Midbrain (tissue), 1 donor: Measurements from ENCODE around the gene ASGR1.
A peak's percentile ranks its signal among the peaks of the same experiment; 100 is the strongest.

ENCODE experiments used
- DNase-seq: peaks from one replicate; lab custom pipeline; 2025; lab: John Stamatoyannopoulos, UW

ASGR1 gene, protein sequence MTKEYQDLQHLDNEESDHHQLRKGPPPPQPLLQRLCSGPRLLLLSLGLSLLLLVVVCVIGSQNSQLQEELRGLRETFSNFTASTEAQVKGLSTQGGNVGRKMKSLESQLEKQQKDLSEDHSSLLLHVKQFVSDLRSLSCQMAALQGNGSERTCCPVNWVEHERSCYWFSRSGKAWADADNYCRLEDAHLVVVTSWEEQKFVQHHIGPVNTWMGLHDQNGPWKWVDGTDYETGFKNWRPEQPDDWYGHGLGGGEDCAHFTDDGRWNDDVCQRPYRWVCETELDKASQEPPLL

DNA sequence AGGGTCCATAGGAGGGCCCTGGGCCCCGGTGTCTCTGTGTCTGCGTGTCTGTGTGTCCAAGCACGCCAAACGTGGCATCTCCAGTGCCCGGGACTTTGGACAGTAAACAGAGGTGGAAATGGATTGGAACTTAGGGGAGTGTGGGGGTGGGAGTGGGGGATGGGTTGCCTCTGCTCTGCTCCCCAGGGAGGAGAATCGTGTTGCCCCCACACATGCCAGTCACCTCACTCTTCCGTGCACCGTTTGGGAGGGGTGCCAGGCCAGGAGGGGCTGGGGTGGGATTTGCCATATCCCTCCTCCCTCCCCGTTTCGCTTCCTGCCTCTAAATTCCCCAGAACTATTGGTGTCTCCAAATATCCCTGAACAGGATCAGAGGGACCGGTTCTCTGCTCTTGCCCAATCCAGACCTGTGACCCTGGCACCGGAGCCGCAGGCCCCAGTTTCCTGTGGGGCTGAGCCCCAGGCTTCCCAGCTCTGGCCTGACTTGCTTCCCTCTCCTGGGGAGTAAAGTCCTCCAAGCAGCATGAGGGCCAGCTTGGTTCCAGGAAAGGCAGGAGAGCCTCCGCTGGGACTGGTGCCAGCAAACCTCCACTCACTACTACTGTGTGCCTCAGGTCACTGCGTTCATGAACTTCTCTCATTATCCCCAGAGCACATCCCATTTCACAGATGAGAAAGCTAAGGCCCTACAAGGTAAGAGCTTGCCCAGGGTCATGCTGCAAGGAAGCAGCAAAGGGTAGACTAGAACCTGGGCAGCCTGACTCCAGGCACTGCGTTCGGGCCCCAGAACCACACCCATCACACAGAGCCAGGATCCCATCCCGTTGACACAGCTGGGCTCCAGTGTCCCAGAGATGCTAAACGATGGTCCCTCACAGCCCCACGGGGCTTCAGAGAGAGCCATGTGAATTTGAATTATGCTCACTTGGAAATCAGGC lies at the start of gene ASGR1:
Gene ASGR1, minus strand, starts transcription at position 54 of the 938 bp plus-strand sequence. CDS start 807 bp downstream, outside the sequence.
- no peak for DNase-seq

DNA sequence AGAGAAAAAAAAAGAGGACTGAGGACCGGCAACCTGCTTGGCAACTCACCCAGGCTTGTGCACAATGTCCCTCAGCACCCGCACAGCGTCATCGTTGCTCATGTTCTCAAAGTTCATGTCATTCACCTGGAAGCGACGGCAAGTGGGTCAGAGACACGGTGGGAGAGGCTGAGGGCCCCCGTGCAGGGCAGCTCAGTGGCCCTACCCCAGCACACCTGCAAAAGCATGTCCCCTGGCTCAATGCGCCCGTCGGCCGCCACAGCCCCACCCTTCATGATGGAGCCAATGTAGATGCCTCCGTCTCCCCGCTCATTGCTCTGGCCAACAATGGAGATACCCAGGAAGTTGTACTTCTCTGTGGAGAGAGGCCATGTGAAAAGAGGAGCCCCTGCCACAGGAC lies 49.8 kb upstream of the ASGR1 start:
- no peak for DNase-seq

DNA sequence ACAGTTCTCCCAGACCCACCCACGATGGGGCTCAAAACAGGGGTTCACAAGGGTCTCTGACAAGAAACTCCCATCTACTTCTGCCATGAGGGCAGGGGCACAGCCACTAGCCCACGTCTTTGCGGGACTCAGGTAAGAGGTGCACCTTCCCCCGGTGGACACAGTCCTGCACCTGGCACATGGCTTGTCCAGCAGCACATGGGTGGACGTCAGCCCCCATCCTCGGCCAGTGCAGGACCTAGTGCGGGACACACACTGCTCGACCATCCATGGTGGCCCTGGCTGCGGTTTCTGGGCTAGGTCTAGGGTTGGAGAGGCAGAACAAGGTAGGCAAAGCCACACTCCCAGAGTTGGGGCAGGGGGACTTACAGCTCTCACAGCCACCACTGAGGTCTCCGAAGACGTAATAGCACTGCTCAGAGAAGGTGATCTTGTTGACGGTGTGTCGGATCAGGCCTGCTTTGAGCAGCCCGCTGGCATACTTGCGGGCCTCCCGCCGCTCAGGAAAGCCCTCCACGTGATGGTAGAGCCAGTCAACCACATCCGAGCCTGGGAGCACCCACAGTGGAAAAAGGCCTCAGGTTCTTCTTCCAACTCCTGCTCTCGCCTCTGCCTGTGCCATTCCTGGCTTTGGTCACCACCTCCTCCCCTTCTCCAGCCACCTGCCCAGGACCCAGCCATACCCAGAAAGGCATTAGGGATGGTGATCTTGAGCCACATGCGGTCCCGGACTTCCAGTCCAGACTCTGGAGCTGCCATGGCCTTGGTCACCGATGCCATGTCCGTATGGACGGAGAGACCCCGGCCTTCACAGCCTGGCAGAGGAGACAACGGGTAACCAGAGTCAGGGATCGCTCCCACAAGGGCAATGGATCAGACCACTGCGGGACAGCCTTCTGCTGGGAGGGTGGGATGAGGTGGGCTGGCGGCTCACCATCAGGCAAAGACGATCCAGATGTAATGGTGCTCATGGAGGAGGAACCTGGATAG lies 47.8 kb upstream of the ASGR1 start:
- DNase-seq, result no peak

DNA sequence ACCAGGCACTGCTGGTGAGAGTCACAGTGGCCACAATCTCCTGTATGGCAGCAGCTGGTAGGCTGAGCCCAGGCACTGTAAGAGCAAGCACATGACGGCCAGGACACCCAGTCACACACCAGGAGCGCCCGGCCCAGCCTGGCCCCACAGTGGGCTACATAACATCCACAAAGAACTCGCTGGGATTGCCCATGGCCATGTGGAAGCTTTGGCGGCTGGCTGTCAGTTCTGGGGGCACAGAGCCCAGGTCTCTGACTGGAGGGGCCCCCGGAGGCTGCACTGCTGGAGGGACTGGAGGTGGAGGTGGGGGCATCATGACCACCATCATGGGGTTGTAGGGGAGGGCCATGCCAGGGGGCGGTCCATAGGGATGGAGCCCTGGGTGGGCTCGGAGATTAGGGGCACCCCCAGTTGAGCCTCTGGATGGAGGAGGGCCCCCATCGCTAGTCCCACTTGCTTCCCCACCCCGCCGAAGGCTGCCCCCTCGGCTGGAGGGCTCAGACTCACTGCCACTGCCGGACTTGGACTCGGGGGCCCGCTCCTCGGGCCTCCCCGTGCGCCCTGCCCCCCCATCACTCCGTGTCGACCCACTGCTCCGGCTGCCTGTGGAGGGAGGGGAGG lies 46.7 kb upstream of the ASGR1 start:
- no peak for DNase-seq

DNA sequence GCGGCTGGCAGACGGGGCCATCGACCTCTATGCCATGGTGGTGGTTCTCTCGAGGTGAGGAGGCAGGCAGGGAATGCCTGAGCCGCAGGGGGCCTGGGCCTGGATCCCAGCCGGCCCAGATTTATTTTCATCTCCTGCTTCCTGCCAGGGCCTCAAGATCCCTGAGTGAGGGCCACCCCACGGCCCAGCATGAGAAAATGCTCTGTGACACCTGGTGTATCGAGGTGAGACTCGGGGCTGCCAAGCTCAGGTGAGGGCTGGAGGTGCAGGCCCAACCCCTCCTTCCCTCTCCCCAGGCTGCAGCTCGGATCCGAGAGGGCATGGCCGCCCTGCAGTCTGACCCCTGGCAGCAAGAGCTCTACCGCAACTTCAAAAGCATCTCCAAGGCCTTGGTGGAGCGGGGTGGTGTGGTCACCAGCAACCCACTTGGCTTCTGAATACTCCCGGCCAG lies 45.5 kb upstream of the ASGR1 start:
- no peak for DNase-seq

DNA sequence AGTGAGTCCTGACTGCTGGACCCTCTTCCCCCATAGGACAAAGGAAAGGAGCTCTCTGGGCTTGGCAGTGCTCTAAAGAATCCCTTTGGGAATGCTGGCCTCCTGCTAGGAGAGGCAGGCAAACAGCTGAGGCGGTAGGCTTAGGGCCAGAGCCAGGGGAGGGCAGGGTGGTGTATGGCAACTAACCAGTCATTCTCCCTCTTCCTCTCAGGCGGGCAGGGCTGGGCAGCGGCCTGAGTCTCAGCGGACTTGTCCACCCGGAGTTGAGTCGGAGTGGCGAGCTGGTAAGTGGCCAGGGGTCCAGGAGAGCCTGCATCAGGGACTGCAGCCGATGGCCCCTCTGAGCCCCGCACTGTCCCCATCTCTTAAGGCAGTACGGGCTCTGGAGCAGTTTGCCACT lies 44.9 kb upstream of the ASGR1 start:
- no peak for DNase-seq

DNA sequence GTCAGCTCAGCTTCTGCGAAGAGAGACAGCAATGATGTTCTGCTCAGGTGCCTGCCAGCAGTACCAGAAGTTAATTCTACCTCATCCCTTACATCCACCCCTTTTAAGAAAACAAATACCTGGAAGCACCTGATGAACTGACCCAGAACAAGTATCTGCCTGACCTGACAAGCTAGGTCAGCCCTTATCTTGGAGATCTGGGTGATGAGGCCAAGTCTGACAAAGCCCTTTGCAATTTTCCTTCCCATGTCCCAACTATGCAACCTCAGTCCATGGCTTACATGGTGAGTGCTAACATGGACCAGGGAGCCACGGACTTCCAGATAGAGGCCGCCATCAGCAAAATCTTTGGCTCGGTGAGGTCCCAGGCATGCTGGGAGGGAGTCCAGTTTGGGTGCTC lies 44.2 kb upstream of the ASGR1 start:
- DNase-seq, result no peak

DNA sequence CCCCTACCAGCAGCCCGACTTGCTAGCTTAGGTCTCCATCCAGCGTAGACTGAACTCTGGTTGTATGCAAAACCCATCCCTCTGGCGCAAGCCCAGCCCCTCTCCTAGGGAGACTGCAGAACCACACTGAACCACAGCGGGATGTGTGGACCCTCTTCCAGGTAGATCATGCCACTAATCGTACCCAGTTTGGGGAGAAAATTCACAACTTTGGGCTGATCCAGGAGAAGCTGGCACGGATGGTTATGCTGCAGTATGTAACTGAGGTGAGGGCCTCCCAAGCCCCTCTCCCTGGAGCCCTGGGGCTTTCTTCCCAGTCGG lies 43.8 kb upstream of the ASGR1 start:
- DNase-seq, result no peak

DNA sequence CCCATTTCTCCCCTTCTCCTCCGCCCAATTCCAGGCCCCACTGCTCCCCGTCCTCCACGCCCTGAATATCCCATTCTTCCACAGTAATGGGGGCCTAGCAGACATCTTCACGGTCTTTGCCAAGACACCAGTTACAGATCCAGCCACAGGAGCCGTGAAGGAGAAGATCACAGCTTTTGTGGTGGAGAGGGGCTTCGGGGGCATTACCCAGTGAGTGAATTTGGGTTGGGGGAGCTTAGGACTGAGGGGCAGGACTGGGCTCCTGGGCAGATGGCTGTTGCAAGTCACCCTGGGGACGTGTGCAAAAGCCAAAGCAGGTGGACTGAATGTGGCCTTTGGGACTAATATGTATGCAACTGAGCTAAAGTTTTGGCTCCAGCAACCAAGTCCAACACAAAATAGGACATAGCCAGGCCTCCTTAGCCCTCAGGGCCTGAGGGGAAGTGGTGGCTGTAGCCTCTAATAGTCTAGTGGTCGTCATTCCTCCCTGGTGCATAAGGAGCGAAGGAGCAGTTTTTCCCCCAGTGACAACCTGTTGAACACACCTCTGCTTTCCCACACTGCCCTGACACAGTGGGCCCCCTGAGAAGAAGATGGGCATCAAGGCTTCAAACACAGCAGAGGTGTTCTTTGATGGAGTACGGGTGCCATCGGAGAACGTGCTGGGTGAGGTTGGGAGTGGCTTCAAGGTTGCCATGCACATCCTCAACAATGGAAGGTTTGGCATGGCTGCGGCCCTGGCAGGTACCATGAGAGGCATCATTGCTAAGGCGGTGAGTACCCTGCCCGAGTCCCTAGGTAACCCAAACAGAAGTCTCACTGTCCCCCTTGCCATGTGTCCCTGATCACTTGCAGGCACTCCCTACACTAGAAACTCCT lies 43.2 kb upstream of the ASGR1 start:
- DNase-seq, result no peak

DNA sequence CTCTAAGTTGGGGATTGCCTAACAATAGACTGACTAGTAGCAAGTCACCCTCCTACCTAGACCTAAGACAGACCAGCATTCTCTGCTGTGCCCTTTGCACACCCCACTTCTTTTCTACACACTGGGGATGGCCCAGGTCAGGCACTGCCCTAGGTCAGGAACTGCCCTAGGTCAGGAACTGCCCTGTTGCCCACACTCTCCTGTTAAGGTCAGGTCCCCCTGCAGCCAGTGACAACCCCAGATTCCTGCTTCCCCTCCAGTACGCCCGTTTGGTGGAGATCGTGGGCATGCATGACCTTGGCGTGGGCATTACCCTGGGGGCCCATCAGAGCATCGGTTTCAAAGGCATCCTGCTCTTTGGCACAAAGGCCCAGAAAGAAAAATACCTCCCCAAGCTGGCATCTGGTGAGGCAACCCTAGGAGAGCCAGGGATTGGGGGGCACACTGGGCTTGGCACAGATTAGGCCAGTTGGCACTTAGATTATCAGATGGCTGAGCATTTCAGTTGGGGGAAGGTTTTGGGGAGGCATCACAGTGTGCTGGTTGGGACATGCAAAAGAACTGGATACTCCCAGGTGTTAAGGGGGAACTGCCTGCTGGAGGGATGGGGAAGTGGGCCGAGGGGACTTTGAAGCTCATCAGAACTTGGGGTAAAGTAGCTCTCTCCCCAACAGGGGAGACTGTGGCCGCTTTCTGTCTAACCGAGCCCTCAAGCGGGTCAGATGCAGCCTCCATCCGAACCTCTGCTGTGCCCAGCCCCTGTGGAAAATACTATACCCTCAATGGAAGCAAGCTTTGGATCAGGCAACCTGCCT lies 42.3 kb upstream of the ASGR1 start:
- DNase-seq, result no peak

DNA sequence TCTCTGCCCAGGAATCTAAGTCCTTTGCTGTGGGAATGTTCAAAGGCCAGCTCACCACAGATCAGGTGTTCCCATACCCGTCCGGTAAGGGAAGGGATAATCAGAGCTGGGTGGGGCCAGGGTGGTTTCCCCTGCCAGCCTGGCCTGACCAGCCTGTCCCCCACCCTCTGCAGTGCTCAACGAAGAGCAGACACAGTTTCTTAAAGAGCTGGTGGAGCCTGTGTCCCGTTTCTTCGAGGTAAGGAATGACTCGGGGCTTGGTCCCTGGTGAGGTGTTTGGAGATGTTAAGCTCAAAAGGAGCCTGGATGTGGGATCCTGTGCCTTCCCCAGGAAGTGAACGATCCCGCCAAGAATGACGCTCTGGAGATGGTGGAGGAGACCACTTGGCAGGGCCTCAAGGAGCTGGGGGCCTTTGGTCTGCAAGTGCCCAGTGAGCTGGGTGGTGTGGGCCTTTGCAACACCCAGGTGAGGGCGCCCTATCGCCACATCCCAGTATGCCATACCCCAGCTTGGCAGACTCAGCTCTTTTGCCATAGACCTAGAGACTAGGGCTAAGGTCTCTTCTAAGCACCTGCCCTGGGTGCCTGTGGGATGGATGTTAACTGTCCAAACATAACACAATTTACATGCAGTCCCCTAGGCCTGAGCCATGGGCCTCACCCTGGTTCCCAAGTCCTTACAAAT lies 41.6 kb upstream of the ASGR1 start:
- no peak for DNase-seq

DNA sequence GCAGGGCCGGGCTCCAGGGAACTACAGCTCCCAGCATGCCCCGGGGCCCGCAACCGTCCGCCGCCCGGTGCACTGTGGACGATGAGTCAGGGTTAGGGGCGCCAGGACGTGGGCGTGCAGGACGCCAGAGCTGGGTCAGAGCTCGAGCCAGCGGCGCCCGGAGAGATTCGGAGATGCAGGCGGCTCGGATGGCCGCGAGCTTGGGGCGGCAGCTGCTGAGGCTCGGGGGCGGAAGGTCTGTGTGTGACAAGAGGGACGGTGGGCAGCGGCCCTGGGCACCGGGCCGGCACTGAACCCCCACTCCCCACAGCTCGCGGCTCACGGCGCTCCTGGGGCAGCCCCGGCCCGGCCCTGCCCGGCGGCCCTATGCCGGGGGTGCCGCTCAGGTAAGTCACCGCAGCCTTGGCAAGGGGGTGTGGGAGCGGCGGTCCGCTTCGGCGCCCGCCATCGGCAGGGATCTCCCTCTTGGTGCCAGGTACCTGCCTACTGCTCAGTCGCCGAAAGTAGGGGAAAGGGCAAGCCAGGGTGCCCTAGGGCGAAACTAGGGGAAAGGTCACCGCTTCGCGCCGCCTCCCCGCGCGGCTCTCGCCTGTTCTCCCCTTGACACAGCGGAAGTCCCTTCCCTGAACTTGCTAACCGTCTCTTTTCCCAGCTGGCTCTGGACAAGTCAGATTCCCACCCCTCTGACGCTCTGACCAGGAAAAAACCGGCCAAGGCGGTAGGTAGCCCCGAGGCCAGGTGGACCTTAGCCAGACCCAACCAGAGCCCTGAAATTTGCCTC lies 40.8 kb upstream of the ASGR1 start, which contains the start of the genes ACADVL and DLG4:
Gene ACADVL, plus strand, starts transcription at position 127 of the 781 bp plus-strand sequence. Its CDS starts 47 bp downstream, at position 174.
Gene DLG4, minus strand, starts transcription at position 25 of the 781 bp plus-strand sequence.
- DNase-seq, result peak; percentile 89

DNA sequence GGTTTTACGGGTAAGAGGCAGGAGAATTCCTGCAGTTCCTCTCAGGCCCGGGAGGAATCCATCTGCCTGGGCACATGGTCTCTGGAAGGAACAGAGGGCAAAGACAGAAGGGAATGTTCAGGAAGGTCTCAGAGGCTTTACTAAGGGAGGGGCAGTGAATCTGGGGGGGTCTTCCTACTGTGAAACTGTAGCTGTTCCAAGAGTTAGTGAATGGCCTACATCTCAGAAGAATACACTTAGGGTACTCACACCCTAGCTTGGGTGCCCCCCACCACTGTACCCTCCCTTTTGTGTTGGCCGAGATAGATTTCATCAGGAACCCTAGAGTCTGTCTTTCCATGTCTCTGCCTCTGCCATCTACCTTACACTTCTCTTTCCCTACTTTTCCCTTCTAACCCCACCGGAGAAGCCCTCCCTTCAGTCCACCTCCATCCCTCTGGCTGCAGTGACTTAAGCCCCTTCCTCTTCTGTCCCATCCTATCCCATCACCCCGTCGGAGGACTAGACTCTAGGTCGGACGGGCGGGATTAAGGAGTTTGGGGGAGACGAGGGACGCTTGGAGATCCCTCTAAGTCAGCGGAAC lies 40.1 kb upstream of the ASGR1 start:
- DNase-seq, result no peak

DNA sequence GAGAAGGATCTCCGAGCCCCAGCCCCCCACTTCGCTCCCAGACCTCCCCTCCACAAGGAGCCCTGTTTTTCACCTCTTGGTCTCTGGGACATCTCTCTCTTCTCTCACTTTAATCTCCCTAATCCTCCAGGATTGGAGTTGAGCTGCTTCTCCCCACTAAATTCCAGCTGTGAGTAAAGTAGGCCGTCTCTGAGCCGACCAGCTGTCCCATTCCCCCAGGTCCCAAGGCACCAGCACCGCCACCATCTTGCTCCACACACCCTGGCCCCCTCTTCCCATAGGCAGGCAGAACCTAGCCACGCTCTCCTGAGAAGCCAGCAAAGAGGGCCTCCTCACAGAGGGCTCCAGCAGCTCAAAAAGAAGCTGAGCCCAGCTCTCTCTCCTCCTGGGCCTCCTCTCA lies 39.6 kb upstream of the ASGR1 start:
- DNase-seq, result no peak

DNA sequence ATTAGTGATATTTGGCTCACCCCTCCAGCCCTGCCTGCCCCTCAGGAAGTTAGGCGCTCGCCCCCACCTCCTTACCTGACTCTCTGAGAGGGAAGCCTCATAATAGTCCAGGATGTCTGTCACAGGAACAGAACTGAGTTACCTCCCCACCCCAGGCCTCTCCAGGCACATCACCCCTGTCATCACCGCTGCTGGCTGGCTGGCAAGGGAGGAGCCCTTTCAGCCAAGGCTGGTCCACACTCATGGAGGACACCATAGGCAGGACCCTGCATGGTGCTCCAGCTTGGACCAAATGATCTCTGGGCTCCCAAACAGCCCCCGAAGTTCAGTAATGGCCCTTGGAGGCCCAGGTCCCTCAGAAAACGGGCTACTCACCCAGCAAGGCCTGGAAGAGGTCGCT lies 39.0 kb upstream of the ASGR1 start:
- no peak for DNase-seq

DNA sequence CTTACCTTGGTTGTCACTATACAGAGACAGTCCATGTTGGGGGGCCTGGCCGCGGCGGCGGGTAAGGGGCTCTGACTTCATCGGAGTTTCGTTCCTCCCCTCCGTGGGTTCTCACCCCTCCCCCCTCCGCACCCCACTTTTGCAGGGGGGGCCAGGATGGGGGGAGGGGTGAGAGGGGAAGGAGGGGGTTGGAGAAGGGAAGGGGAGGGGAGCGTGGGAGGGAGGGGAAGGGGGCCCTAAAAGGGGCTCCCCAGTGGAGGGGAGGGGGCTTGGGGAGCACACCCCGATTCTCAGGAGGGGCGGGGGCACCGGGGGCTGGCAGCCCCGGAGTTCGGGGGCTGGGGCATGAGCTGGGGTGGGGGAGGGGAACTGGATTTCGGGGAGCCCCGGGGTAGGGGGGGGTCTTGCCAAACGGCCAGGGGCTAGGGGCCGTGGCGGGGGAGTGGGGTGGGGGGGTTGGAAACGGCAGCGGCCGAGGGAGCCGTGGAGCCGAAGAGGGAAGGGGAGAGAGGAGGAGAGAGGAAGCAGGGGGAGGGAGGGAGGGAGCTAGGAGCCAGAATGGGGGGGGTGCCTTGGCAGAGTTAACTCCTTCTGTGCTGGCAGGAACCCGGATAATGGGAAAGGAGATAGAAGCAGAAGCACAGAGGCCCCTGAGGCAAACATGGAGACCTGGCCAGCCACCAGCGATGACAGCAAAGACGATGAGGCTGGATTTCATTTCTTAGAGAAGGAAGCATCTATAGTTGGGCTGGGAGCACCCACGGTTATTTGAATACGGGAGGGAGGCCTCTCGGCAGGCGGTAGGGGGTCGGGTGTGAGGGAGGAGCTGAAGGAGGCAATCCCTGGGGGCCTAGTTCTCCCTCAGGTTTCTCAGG lies 38.2 kb upstream of the ASGR1 start:
- no peak for DNase-seq
